Astrocyte (in vitro differentiated cells and primary cell): Measurements from ENCODE around the gene C15orf40. TPM values are rescaled to one million over a fixed set of nuclear protein-coding genes. Genes with fewer than 3 reads are reported as not detected.

Experiments
- DNase-seq: peaks from one replicate; pipeline ENCODE4 v3.0.0-alpha.2; 2010; ENCODE audit warnings: low read depth
- FAIRE-seq: peaks from 2 replicates; lab custom pipeline; 2011; peaks lifted over from hg19 to GRCh38; lab: Jason Lieb, UNC
- H2AFZ ChIP-seq: 2 replicates; pipeline ENCODE4 v1.6.0; 2012; ENCODE audit warnings: low read depth, low read length, inconsistent platforms
- H3K27ac ChIP-seq: 2 replicates; pipeline ENCODE4 v1.5.1; 2011; ENCODE audit warnings: low read depth, low read length, inconsistent platforms
- H3K27me3 ChIP-seq: 2 replicates; pipeline ENCODE4 v1.6.0; 2011; ENCODE audit warnings: low read length, inconsistent platforms; ENCODE audit not compliant: insufficient read depth
- H3K36me3 ChIP-seq: 2 replicates; pipeline ENCODE4 v1.5.1; 2011; ENCODE audit warnings: low read length, inconsistent platforms; ENCODE audit not compliant: insufficient read depth
- H3K4me1 ChIP-seq: 2 replicates; pipeline ENCODE4 v1.5.1; 2011; ENCODE audit warnings: low read length, inconsistent platforms; ENCODE audit not compliant: insufficient read depth
- H3K4me2 ChIP-seq: 2 replicates; pipeline ENCODE4 v1.6.0; 2012; ENCODE audit warnings: low read length, inconsistent platforms
- H3K4me3 ChIP-seq: 2 replicates; pipeline ENCODE4 v1.5.1; 2011; ENCODE audit warnings: low read depth, mild to moderate bottlenecking, low read length, inconsistent platforms; ENCODE audit not compliant: insufficient read depth
- H3K79me2 ChIP-seq: 2 replicates; pipeline ENCODE4 v1.6.0; 2012; ENCODE audit warnings: mild to moderate bottlenecking, low read length, inconsistent platforms; ENCODE audit not compliant: insufficient read depth
- H3K9ac ChIP-seq: 2 replicates; pipeline ENCODE4 v1.6.0; 2012; ENCODE audit warnings: mild to moderate bottlenecking, low read length, inconsistent platforms
- H3K9me3 ChIP-seq: 2 replicates; pipeline ENCODE4 v1.5.1; 2012; ENCODE audit warnings: low read depth, mild to moderate bottlenecking, low read length, inconsistent platforms; ENCODE audit not compliant: insufficient read depth
- H4K20me1 ChIP-seq: 2 replicates; pipeline ENCODE4 v1.6.0; 2012; ENCODE audit warnings: low read length, inconsistent platforms; ENCODE audit not compliant: insufficient read depth
- H3K27ac Mint-ChIP-seq: one replicate; pipeline ENCODE4 v1.8.0; 2021; ENCODE audit warnings: mild to moderate bottlenecking, mixed read lengths; ENCODE audit not compliant: unreplicated experiment
- H3K27me3 Mint-ChIP-seq: one replicate; pipeline ENCODE4 v1.8.0; 2021; ENCODE audit warnings: low read depth, mixed read lengths; ENCODE audit not compliant: unreplicated experiment
- H3K36me3 Mint-ChIP-seq: one replicate; pipeline ENCODE4 v1.8.0; 2021; ENCODE audit warnings: low read depth, mixed read lengths; ENCODE audit not compliant: unreplicated experiment
- H3K4me1 Mint-ChIP-seq: one replicate; pipeline ENCODE4 v1.8.0; 2021; ENCODE audit warnings: low read depth, mixed read lengths; ENCODE audit not compliant: unreplicated experiment
- H3K4me3 Mint-ChIP-seq: one replicate; pipeline ENCODE4 v1.8.0; 2021; ENCODE audit warnings: mild to moderate bottlenecking, moderate library complexity, mixed read lengths; ENCODE audit not compliant: unreplicated experiment
- H3K9me3 Mint-ChIP-seq: one replicate; pipeline ENCODE4 v1.8.0; 2021; ENCODE audit warnings: mild to moderate bottlenecking, mixed read lengths; ENCODE audit not compliant: unreplicated experiment
- EZH2 ChIP-seq: IDR thresholded peaks from 2 replicates; pipeline ENCODE4 v1.6.1; 2012; ENCODE audit warnings: mild to moderate bottlenecking, low read length, inconsistent platforms; ENCODE audit not compliant: insufficient read depth
- total RNA-seq: library from RNA; stranded (reverse); gene quantifications from 2 replicates; pipeline ENCODE4 v1.2.1, GENCODE V29; 2021
- TF ChIP-seq, protein P1 (sequence below): IDR thresholded peaks from 2 replicates; pipeline ENCODE4 v1.5.1; 2011; ENCODE audit warnings: low read depth, mild to moderate bottlenecking, inconsistent platforms, low read length, moderate library complexity; ENCODE audit not compliant: insufficient read depth

Gene C15orf40
- total RNA-seq, 1 donor from 2014 or later: 18.1 TPM

DNA sequence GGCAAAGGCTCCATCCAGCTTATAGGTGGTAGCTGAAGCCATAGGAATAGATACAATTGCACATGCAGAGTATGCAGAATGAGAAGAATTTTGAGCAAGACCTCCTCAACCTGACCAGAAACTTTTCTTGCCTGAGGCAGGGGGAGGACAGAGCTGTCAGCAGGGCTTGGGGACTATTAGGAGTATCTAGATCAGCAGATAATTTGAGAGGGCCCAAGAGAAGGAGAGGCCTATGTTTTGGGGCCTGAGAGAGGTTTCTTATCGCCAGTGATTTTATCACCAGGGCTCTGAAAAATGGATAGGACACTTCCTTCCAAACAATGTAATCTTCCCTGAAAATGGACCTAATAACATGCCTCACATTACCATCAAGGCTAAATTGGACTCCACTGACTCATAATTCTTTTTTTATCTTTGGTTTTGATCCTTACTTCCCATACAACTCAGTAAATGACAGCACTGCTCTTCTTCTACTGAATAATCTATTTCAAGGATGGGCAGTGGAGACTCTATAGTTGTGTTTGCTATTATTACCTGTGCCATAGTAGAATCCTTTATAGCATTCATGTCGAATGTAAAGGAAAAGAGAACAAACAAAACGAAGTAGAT, 41.3 kb downstream of the C15orf40 start:
- no peak for FAIRE-seq
- Histone ChIP-seq H3K27ac (no peak overlapping the region), H3K9ac (no peak overlapping the region), H3K79me2 (no peaks in the 10 kb centered on the region), H3K36me3 (no peaks in the 10 kb centered on the region), H3K9me3 (no peaks in the 10 kb centered on the region), H2AFZ (no peak overlapping the region), H3K4me1 (no peaks in the 10 kb centered on the region), H4K20me1 (no peaks in the 10 kb centered on the region), H3K27me3 (peaks cover 2% of the 10 kb centered on the region), H3K4me2 (no peak overlapping the region), H3K4me3 (no peak overlapping the region)
- no peak for DNase-seq
- H3K27me3 Mint-ChIP-seq: no peaks in the 10 kb centered on the region
- H3K4me1 Mint-ChIP-seq: peaks cover 4% of the 10 kb centered on the region
- TF ChIP-seq, protein P1, sequence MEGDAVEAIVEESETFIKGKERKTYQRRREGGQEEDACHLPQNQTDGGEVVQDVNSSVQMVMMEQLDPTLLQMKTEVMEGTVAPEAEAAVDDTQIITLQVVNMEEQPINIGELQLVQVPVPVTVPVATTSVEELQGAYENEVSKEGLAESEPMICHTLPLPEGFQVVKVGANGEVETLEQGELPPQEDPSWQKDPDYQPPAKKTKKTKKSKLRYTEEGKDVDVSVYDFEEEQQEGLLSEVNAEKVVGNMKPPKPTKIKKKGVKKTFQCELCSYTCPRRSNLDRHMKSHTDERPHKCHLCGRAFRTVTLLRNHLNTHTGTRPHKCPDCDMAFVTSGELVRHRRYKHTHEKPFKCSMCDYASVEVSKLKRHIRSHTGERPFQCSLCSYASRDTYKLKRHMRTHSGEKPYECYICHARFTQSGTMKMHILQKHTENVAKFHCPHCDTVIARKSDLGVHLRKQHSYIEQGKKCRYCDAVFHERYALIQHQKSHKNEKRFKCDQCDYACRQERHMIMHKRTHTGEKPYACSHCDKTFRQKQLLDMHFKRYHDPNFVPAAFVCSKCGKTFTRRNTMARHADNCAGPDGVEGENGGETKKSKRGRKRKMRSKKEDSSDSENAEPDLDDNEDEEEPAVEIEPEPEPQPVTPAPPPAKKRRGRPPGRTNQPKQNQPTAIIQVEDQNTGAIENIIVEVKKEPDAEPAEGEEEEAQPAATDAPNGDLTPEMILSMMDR: no peak
- TF ChIP-seq EZH2: no peak
- H3K9me3 Mint-ChIP-seq: no peaks in the 10 kb centered on the region
- no peak overlapping the region for H3K27ac Mint-ChIP-seq
- no peak overlapping the region for H3K4me3 Mint-ChIP-seq
- H3K36me3 Mint-ChIP-seq: no peaks in the 10 kb centered on the region

DNA sequence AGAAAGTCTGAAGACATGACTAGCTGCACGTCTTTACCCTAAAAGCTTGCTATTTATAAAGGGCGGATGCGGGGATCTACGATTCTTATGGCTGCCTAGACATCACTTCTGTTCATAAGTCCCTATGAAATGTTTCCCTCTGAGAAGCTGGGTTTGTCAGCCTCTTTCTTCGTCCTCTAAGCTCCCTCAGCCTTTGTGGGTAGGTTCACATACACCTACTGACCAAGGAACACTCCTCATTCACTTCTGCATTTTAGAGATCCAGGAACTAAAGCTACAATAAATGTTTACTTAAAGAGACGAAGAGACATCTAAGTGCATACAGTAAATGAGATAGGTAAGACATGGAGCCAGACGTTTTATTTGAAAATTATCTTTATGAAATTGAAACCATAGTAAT, 42.1 kb downstream of the C15orf40 start:
- H3K27ac Mint-ChIP-seq: no peak overlapping the region
- DNase-seq (no peak), FAIRE-seq (no peak)
- Histone ChIP-seq H4K20me1 (no peaks in the 10 kb centered on the region), H3K4me3 (no peak overlapping the region), H3K4me2 (no peak overlapping the region), H3K79me2 (no peaks in the 10 kb centered on the region), H2AFZ (no peak overlapping the region), H3K27me3 (peaks cover 2% of the 10 kb centered on the region), H3K9me3 (no peaks in the 10 kb centered on the region), H3K4me1 (no peaks in the 10 kb centered on the region), H3K27ac (no peak overlapping the region), H3K9ac (no peak overlapping the region), H3K36me3 (no peaks in the 10 kb centered on the region)
- H3K4me1 Mint-ChIP-seq: peaks cover 4% of the 10 kb centered on the region
- TF ChIP-seq, protein P1: no peak
- no peak for TF ChIP-seq EZH2
- no peaks in the 10 kb centered on the region for H3K36me3 Mint-ChIP-seq
- H3K4me3 Mint-ChIP-seq: no peak overlapping the region
- no peaks in the 10 kb centered on the region for H3K27me3 Mint-ChIP-seq
- H3K9me3 Mint-ChIP-seq: no peaks in the 10 kb centered on the region

DNA sequence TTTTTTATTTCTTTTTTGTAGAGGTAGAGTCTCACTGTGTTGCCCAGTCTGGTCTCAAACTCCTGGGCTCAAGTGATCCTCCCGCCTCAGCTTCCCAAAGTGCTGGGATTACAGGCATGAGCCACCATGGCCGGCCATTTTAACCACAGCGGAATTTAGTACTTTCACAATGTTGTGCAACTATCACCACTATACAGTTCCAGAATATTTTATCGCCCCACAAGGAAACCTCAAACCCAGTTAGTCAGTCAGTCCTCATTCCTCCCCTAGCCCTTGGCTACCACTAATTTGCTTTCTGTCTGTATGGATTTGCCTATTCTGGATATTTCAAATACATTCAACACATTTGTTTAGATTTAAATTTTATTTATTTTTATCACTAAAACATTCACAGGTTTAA, 43.4 kb downstream of the C15orf40 start:
- H3K36me3 Mint-ChIP-seq: no peaks in the 10 kb centered on the region
- no peak overlapping the region for H2AFZ ChIP-seq
- DNase-seq: peak; percentile 73
- no peak for FAIRE-seq
- no peak overlapping the region for H3K9ac ChIP-seq
- H3K9me3 ChIP-seq: no peaks in the 10 kb centered on the region
- H3K27me3 ChIP-seq: peaks cover 2% of the 10 kb centered on the region
- H3K4me3 Mint-ChIP-seq: no peak overlapping the region
- no peak overlapping the region for H3K27ac ChIP-seq
- no peak overlapping the region for H3K4me2 ChIP-seq
- H3K4me3 ChIP-seq: no peak overlapping the region
- H3K4me1 ChIP-seq: no peaks in the 10 kb centered on the region
- no peak overlapping the region for H3K27ac Mint-ChIP-seq
- no peaks in the 10 kb centered on the region for H3K36me3 ChIP-seq
- no peaks in the 10 kb centered on the region for H4K20me1 ChIP-seq
- TF ChIP-seq, protein P1: no peak
- TF ChIP-seq EZH2: no peak
- no peaks in the 10 kb centered on the region for H3K27me3 Mint-ChIP-seq
- H3K79me2 ChIP-seq: no peaks in the 10 kb centered on the region
- peaks cover 2% of the 10 kb centered on the region for H3K4me1 Mint-ChIP-seq
- H3K9me3 Mint-ChIP-seq: no peaks in the 10 kb centered on the region
